PC-9 (cell line): Measurements from ENCODE around the gene YEATS4. TPM values are rescaled to one million over a fixed set of nuclear protein-coding genes. Genes with fewer than 3 reads are reported as not detected.

Source experiments
- BruUV-seq: library from RNA; stranded (reverse); fragments of 400-500 nt; replicated peaks from 2 replicates; lab custom pipeline; 2021; lab: Mats Ljungman, UMichigan
- CTCF ChIA-PET: fragments of 300-600 bp; sonication (Branson Sonifier 250); formaldehyde crosslinking; loops from one replicate; lab custom pipeline; 2022; ENCODE audit warnings: antibody characterized with exemption; lab: Charles Lee
- POLR2A ChIA-PET: fragments of 300-600 bp; sonication (Branson Sonifier 250); formaldehyde crosslinking; loops from one replicate; lab custom pipeline; 2022; ENCODE audit warnings: antibody characterized with exemption; ENCODE audit not compliant: unreplicated experiment; lab: Charles Lee
- DNase-seq, 2 experiments: peaks; one replicate each; pipeline versions ENCODE4 v3.0.0 to v3.0.0-alpha.2; 2015 to 2022; ENCODE audit warnings: mixed read lengths in 1 of 2
- H2AFZ ChIP-seq: fragments of 200-600 bp; sonication (generic); 2 replicates; pipeline ENCODE4 v1.8.1; 2017; ENCODE audit warnings: antibody characterized with exemption
- H3F3A ChIP-seq: fragments of 200-600 bp; sonication (generic); 2 replicates; pipeline ENCODE4 v1.8.1; 2017; ENCODE audit warnings: antibody characterized with exemption, mild to moderate bottlenecking, low read depth; ENCODE audit not compliant: insufficient read depth
- H3K27ac ChIP-seq: fragments of 200-600 bp; sonication (generic); 2 replicates; pipeline ENCODE4 v1.6.1; 2016; ENCODE audit warnings: mixed run types
- H3K27me3 ChIP-seq: fragments of 200-600 bp; sonication (generic); 2 replicates; pipeline ENCODE4 v1.6.1; 2016; ENCODE audit warnings: low read depth, mixed run types; ENCODE audit not compliant: insufficient read depth
- H3K36me3 ChIP-seq: fragments of 200-600 bp; sonication (generic); 2 replicates; pipeline ENCODE4 v1.6.1; 2016; ENCODE audit warnings: low read depth, mixed run types
- H3K4me1 ChIP-seq: fragments of 200-600 bp; sonication (generic); replicated peaks from 2 replicates; pipeline ENCODE4 v1.6.1; 2016; ENCODE audit warnings: mixed run types; ENCODE audit not compliant: insufficient read depth
- H3K4me2 ChIP-seq: fragments of 200-600 bp; sonication (generic); 2 replicates; pipeline ENCODE4 v1.6.1; 2017; ENCODE audit warnings: mixed run types
- H3K4me3 ChIP-seq: fragments of 200-600 bp; sonication (generic); 2 replicates; pipeline ENCODE4 v1.6.1; 2016; ENCODE audit warnings: mixed run types
- H3K79me2 ChIP-seq: fragments of 200-600 bp; sonication (generic); 2 replicates; pipeline ENCODE4 v1.6.1; 2017; ENCODE audit warnings: low read depth, mixed run types
- H3K9me2 ChIP-seq: fragments of 200-600 bp; sonication (generic); 2 replicates; pipeline ENCODE4 v1.8.1; 2017; ENCODE audit warnings: mild to moderate bottlenecking; ENCODE audit not compliant: insufficient read depth
- H3K9me3 ChIP-seq: fragments of 200-600 bp; sonication (generic); 2 replicates; pipeline ENCODE4 v1.8.1; 2016; ENCODE audit warnings: low read depth; ENCODE audit not compliant: insufficient read depth
- H4K20me1 ChIP-seq: fragments of 200-600 bp; sonication (generic); 2 replicates; pipeline ENCODE4 v1.8.1; 2017; ENCODE audit not compliant: insufficient read depth
- CTCF ChIP-seq: fragments of 200-600 bp; sonication (generic); conservative IDR thresholded peaks from 2 replicates; pipeline ENCODE4 v1.6.1; 2017; ENCODE audit warnings: mixed run types, antibody characterized with exemption, mild to moderate bottlenecking, moderate library complexity
- EZH2 ChIP-seq: fragments of 200-600 bp; sonication (generic); IDR thresholded peaks from 2 replicates; pipeline ENCODE4 v1.8.0; 2017; ENCODE audit warnings: antibody characterized with exemption, low read depth
- intact Hi-C: fragments of 100-400 bp; cut with micrococcal nuclease; formaldehyde crosslinking; loops from one replicate; pipeline ENCODE4 v1.10.0; 2022; ENCODE audit not compliant: unreplicated experiment
- total RNA-seq: library from RNA; stranded (reverse); gene quantifications from 2 replicates; pipeline ENCODE4 v1.2.3, GENCODE V29; 2021

Gene YEATS4
- total RNA-seq, 1 experiment from 2014 or later: 23.5 TPM

DNA sequence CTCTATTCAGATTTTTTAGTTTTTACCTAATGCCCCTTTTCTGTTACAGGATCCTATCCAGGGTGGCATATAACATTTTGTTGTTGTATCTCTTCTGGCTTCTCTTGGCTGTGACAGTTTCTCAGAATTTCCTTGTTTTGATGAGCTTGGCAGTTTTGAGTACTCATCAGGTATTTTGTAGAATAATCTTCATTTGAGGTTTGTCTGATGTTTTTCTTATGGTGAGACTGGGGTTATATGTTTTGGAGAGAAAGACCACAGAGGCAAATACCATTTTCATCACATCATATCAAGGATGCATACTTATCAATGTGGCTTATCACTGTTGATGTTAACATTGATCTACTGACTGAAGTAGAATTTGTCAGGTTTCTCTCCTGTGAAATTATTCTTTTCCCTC is 25.4 kb upstream of the YEATS4 start:
- no peak overlapping the region for H3K4me2 ChIP-seq

GRCh38 chr12:69337311-69338090 is 22.0 kb upstream of the YEATS4 start:
- H3K36me3 ChIP-seq: no peaks in the 10 kb centered on the region
- H3K27ac ChIP-seq: no peak overlapping the region
- TF ChIP-seq EZH2 (no peak), CTCF (no peak)
- ChIA-PET CTCF (no interaction called here), POLR2A (no interaction called here)
- no peaks in the 10 kb centered on the region for H4K20me1 ChIP-seq
- H3K27me3 ChIP-seq: no peaks in the 10 kb centered on the region
- H3K4me1 ChIP-seq: no peaks in the 10 kb centered on the region
- no peak overlapping the region for H2AFZ ChIP-seq
- H3K9me3 ChIP-seq: no peaks in the 10 kb centered on the region
- H3K4me3 ChIP-seq: no peak overlapping the region
- BruUV-seq: no TSS peak
- intact Hi-C loops: no loop called here
- no peaks in the 10 kb centered on the region for H3F3A ChIP-seq
- H3K79me2 ChIP-seq: no peaks in the 10 kb centered on the region
- no peak for DNase-seq
- H3K9me2 ChIP-seq: no peaks in the 10 kb centered on the region
- H3K4me2 ChIP-seq: no peak overlapping the region

More for the DNA sequence above, 25.4 kb upstream of the YEATS4 start:
- Histone ChIP-seq H3K9me2 (no peaks in the 10 kb centered on the region), H3K4me1 (no peaks in the 10 kb centered on the region), H3K4me3 (no peak overlapping the region), H3F3A (no peaks in the 10 kb centered on the region), H3K27me3 (no peaks in the 10 kb centered on the region), H3K36me3 (no peaks in the 10 kb centered on the region), H3K27ac (no peak overlapping the region), H3K9me3 (no peaks in the 10 kb centered on the region), H4K20me1 (no peaks in the 10 kb centered on the region), H2AFZ (no peak overlapping the region), H3K79me2 (no peaks in the 10 kb centered on the region)
- ChIA-PET CTCF (no interaction called here), POLR2A (no interaction called here)
- intact Hi-C loops: no loop called here
- DNase-seq: no peak
- no TSS peak for BruUV-seq
- TF ChIP-seq CTCF (no peak), EZH2 (no peak)

GRCh38 chr12:69338120-69338859 is 21.3 kb upstream of the YEATS4 start:
- H3F3A ChIP-seq: no peaks in the 10 kb centered on the region
- no peaks in the 10 kb centered on the region for H4K20me1 ChIP-seq
- no peaks in the 10 kb centered on the region for H3K9me3 ChIP-seq
- H2AFZ ChIP-seq: no peak overlapping the region
- H3K27me3 ChIP-seq: no peaks in the 10 kb centered on the region
- no peaks in the 10 kb centered on the region for H3K79me2 ChIP-seq
- TF ChIP-seq EZH2 (no peak), CTCF (no peak)
- no peaks in the 10 kb centered on the region for H3K4me1 ChIP-seq
- H3K4me3 ChIP-seq: no peak overlapping the region
- H3K36me3 ChIP-seq: no peaks in the 10 kb centered on the region
- no peak overlapping the region for H3K4me2 ChIP-seq
- H3K9me2 ChIP-seq: no peaks in the 10 kb centered on the region
- POLR2A ChIA-PET: no interaction called here
- intact Hi-C loops: no loop called here
- H3K27ac ChIP-seq: no peak overlapping the region
- DNase-seq: no peak
- CTCF ChIA-PET: interaction anchor here (0.6 kb wide), 1 partner anchor 163 kb away, joined by 3 read pairs; no protein-coding TSS in a partner anchor
- BruUV-seq: no TSS peak
